ENCODE results near the gene RAB5B. TPM values are rescaled to one million over a fixed set of nuclear protein-coding genes. Genes with fewer than 3 reads are reported as not detected.
"Not testable (repeated sequence)": the region's sequence is repeated elsewhere in the genome, so short reads cannot be mapped to it uniquely, and the experiment has no call there.

Gene RAB5B
- polyA plus RNA-seq, 2 donors: 78.2 to 88.8 TPM

DNA sequence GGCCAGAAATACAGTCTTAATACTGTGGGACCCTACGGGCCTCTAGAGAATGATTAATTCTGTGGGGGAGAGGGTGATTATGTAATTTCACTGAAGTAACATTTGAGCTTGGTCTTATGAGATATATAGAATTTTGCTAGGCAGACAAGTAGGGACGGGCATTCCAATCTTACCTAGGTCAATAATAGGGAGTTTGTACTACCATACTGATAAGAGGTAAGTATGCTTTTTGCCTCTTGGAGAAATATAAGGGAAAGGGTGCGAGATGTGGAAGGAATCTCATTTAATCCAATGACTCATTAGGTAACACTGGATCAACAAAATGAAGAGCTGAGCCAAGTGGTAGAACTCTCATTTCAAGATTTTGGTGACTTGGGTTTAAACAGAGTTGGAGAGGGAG is 5.2 kb downstream of the RAB5B start:
- Histone ChIP-seq H3K4me3 (ENCODE audit: low read depth in 1 of 2, low read length in 2 of 2) (no peak overlapping the region), H3K9me3 (ENCODE audit: control insufficient read depth in 2 of 2, insufficient read depth in 1 of 2, low read depth in 1 of 2, low read length in 1 of 2) (no peaks in the 10 kb centered on the region), H3K27me3 (ENCODE audit: control insufficient read depth in 1 of 2, insufficient read depth in 2 of 2, low read length in 2 of 2) (no peaks in the 10 kb centered on the region), H3K4me1 (ENCODE audit: control insufficient read depth in 2 of 2, insufficient read depth in 2 of 2, low read length in 1 of 2) (no peaks in the 10 kb centered on the region), H3K27ac (ENCODE audit: low read depth in 2 of 2, low read length in 1 of 2) (no peak overlapping the region), H3K36me3 (ENCODE audit: control insufficient read depth in 2 of 2, insufficient read depth in 2 of 2, low read length in 1 of 2) (peaks cover 0 to 9% of the 10 kb centered on the region in 2 donors)
- WGBS, 2 donors: 83 to 85% methylated on average over 3 of the region's 3 CpGs

- H3K9me3 ChIP-seq (ENCODE audit: control insufficient read depth in 2 of 2, insufficient read depth in 1 of 2, low read depth in 1 of 2, low read length in 1 of 2); H3K4me1 ChIP-seq (ENCODE audit: control insufficient read depth in 2 of 2, insufficient read depth in 2 of 2, low read length in 1 of 2); H3K4me3 ChIP-seq (ENCODE audit: low read depth in 1 of 2, low read length in 2 of 2); H3K27me3 ChIP-seq (ENCODE audit: control insufficient read depth in 1 of 2, insufficient read depth in 2 of 2, low read length in 2 of 2): not testable (repeated sequence)
- Histone ChIP-seq H3K36me3 (ENCODE audit: control insufficient read depth in 2 of 2, insufficient read depth in 2 of 2, low read length in 1 of 2) (peaks cover 0 to 11% of the 10 kb centered on the region in 2 donors), H3K27ac (ENCODE audit: low read depth in 2 of 2, low read length in 1 of 2) (peak overlapping the region in 1 of 2 donors; percentile 22)
- 56 to 63% methylated on average over 5 of the region's 5 CpGs for WGBS, 2 donors
Measured at GRCh38 chr12:55981882-55982281, 8.0 kb downstream of the RAB5B start.

DNA sequence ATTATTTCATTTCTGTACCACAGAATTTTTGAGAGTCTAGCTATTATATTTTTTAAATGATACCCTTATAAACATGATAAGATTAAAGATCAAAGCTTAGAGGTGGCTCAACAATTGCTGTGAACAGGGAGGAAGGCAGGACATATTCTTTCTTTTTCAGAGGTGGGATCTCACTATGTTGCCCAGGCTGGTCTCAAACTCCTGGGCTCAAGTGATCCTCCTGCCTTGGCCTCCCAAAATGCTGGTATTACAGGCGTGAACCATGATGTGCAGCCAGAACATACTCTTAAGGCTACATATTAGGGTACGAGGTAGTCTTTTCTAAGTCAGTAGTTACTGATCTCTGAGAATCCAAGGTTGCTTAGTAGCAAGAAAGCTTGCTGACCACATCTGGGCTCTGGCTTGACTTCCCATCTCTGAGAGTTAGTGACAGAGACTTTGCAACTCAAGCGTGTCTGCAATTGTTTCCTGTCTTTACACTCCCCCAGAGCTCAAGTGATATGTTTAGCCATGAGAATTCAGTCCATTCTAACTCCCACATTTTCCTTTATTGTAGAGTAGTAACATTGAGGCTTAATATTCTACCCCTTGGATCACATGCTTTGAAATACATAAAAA is 8.6 kb downstream of the RAB5B start:
- Histone ChIP-seq H3K27ac (ENCODE audit: low read depth in 2 of 2, low read length in 1 of 2) (no peak overlapping the region), H3K9me3 (ENCODE audit: control insufficient read depth in 2 of 2, insufficient read depth in 1 of 2, low read depth in 1 of 2, low read length in 1 of 2) (no peaks in the 10 kb centered on the region), H3K4me3 (ENCODE audit: low read depth in 1 of 2, low read length in 2 of 2) (no peak overlapping the region), H3K36me3 (ENCODE audit: control insufficient read depth in 2 of 2, insufficient read depth in 2 of 2, low read length in 1 of 2) (peaks cover 0 to 11% of the 10 kb centered on the region in 2 donors), H3K4me1 (ENCODE audit: control insufficient read depth in 2 of 2, insufficient read depth in 2 of 2, low read length in 1 of 2) (no peaks in the 10 kb centered on the region), H3K27me3 (ENCODE audit: control insufficient read depth in 1 of 2, insufficient read depth in 2 of 2, low read length in 2 of 2) (no peaks in the 10 kb centered on the region)
- WGBS, 2 donors: 80 to 81% methylated on average over 3 of the region's 3 CpGs

DNA sequence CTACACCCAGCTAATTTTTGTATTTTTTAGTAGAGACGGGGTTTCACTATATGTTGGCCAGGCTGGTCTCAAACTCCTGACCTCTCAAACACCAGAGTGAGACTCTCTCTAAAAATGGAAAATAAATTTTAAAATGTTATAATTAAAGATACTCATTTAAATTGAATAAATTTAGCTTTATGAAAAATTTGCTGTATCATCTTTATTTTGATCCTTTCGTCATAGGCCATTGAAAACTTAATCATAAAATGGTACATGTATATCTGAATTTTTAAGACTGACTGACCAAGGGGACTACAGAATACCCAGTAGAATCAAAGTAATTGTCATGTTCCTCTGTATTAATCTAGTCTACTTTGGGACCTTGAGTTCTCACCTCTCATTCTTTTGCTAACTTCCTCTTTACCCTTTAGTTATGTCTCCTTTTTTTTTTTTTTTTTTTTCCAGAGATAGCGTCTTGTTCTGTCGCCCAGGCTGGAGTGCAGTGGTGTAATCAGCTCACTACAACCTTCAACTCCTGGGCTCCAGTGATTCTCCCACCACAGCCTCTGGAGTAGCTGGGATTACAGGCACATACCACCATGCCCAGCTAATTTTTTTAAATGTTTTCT is 9.5 kb downstream of the RAB5B start:
- Histone ChIP-seq H3K4me1 (ENCODE audit: control insufficient read depth in 2 of 2, insufficient read depth in 2 of 2, low read length in 1 of 2) (no peaks in the 10 kb centered on the region), H3K36me3 (ENCODE audit: control insufficient read depth in 2 of 2, insufficient read depth in 2 of 2, low read length in 1 of 2) (peaks cover 0 to 11% of the 10 kb centered on the region in 2 donors), H3K4me3 (ENCODE audit: low read depth in 1 of 2, low read length in 2 of 2) (no peak overlapping the region), H3K27me3 (ENCODE audit: control insufficient read depth in 1 of 2, insufficient read depth in 2 of 2, low read length in 2 of 2) (no peaks in the 10 kb centered on the region), H3K27ac (ENCODE audit: low read depth in 2 of 2, low read length in 1 of 2) (no peak overlapping the region), H3K9me3 (ENCODE audit: control insufficient read depth in 2 of 2, insufficient read depth in 1 of 2, low read depth in 1 of 2, low read length in 1 of 2) (no peaks in the 10 kb centered on the region)
- 80 to 85% methylated on average over 4 of the region's 4 CpGs for WGBS, 2 donors

DNA sequence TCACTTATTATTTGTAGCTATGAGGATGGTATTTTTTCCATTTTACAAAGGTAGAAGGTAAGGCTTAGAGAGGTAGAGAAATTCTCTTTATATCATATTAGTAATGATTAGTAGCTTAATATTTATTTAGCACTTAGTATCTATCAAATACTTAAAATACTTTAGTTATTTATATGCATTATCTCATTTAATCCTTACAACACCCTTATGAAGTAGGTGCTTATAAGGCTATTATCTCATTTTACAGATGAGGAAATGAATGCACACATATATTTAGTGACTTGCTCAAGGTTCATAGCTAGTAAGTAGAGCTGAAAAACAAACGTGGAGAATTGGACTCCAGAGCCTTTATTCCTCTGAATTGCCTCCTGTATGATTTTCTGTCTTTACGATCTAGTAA is 11.0 kb downstream of the RAB5B start:
- H3K36me3 ChIP-seq (ENCODE audit: control insufficient read depth in 2 of 2, insufficient read depth in 2 of 2, low read length in 1 of 2): peaks cover 3 to 13% of the 10 kb centered on the region in 2 donors
- H3K9me3 ChIP-seq (ENCODE audit: control insufficient read depth in 2 of 2, insufficient read depth in 1 of 2, low read depth in 1 of 2, low read length in 1 of 2): no peaks in the 10 kb centered on the region
- H3K27me3 ChIP-seq (ENCODE audit: control insufficient read depth in 1 of 2, insufficient read depth in 2 of 2, low read length in 2 of 2): no peaks in the 10 kb centered on the region
- H3K4me1 ChIP-seq (ENCODE audit: control insufficient read depth in 2 of 2, insufficient read depth in 2 of 2, low read length in 1 of 2): no peaks in the 10 kb centered on the region
- WGBS, 2 donors: 63 to 78% methylated on average over 2 of the region's 2 CpGs
- H3K4me3 ChIP-seq (ENCODE audit: low read depth in 1 of 2, low read length in 2 of 2): no peak overlapping the region
- no peak overlapping the region for H3K27ac ChIP-seq (ENCODE audit: low read depth in 2 of 2, low read length in 1 of 2)

- Histone ChIP-seq H3K4me3 (ENCODE audit: low read depth in 1 of 2, low read length in 2 of 2) (no peak overlapping the region), H3K27me3 (ENCODE audit: control insufficient read depth in 1 of 2, insufficient read depth in 2 of 2, low read length in 2 of 2) (no peaks in the 10 kb centered on the region), H3K36me3 (ENCODE audit: control insufficient read depth in 2 of 2, insufficient read depth in 2 of 2, low read length in 1 of 2) (peaks cover 4 to 15% of the 10 kb centered on the region in 2 donors), H3K27ac (ENCODE audit: low read depth in 2 of 2, low read length in 1 of 2) (no peak overlapping the region), H3K9me3 (ENCODE audit: control insufficient read depth in 2 of 2, insufficient read depth in 1 of 2, low read depth in 1 of 2, low read length in 1 of 2) (no peaks in the 10 kb centered on the region), H3K4me1 (ENCODE audit: control insufficient read depth in 2 of 2, insufficient read depth in 2 of 2, low read length in 1 of 2) (no peaks in the 10 kb centered on the region)
- 86% methylated on average over 4 of the region's 4 CpGs for WGBS, 2 donors
Measured at GRCh38 chr12:55985341-55985740, 11.5 kb downstream of the RAB5B start.

- not testable (repeated sequence) for H3K4me3 ChIP-seq (ENCODE audit: low read depth in 1 of 2, low read length in 2 of 2); H3K27ac ChIP-seq (ENCODE audit: low read depth in 2 of 2, low read length in 1 of 2); H3K27me3 ChIP-seq (ENCODE audit: control insufficient read depth in 1 of 2, insufficient read depth in 2 of 2, low read length in 2 of 2); H3K4me1 ChIP-seq (ENCODE audit: control insufficient read depth in 2 of 2, insufficient read depth in 2 of 2, low read length in 1 of 2); H3K9me3 ChIP-seq (ENCODE audit: control insufficient read depth in 2 of 2, insufficient read depth in 1 of 2, low read depth in 1 of 2, low read length in 1 of 2)
- H3K36me3 ChIP-seq (ENCODE audit: control insufficient read depth in 2 of 2, insufficient read depth in 2 of 2, low read length in 1 of 2): peaks cover 7 to 19% of the 10 kb centered on the region in 2 donors
- 91 to 94% methylated on average over 7 of the region's 7 CpGs for WGBS, 2 donors
Measured at GRCh38 chr12:55985976-55986375, 12.1 kb downstream of the RAB5B start.

- Histone ChIP-seq H3K36me3 (ENCODE audit: control insufficient read depth in 2 of 2, insufficient read depth in 2 of 2, low read length in 1 of 2) (peaks cover 23 to 39% of the 10 kb centered on the region in 2 donors), H3K9me3 (ENCODE audit: control insufficient read depth in 2 of 2, insufficient read depth in 1 of 2, low read depth in 1 of 2, low read length in 1 of 2) (no peaks in the 10 kb centered on the region), H3K4me1 (ENCODE audit: control insufficient read depth in 2 of 2, insufficient read depth in 2 of 2, low read length in 1 of 2) (no peaks in the 10 kb centered on the region), H3K27me3 (ENCODE audit: control insufficient read depth in 1 of 2, insufficient read depth in 2 of 2, low read length in 2 of 2) (no peaks in the 10 kb centered on the region), H3K4me3 (ENCODE audit: low read depth in 1 of 2, low read length in 2 of 2) (no peak overlapping the region), H3K27ac (ENCODE audit: low read depth in 2 of 2, low read length in 1 of 2) (no peak overlapping the region)
- 86 to 91% methylated on average over 3 of the region's 3 CpGs for WGBS, 2 donors
Measured at GRCh38 chr12:55991110-55991509, 17.2 kb downstream of the RAB5B start.

GRCh38 chr12:55993230-55993853 is 19.5 kb downstream of the RAB5B start:
- Histone ChIP-seq H3K4me1 (ENCODE audit: control insufficient read depth in 2 of 2, insufficient read depth in 2 of 2, low read length in 1 of 2) (peaks cover under 1 to 7% of the 10 kb centered on the region in 2 donors), H3K9me3 (ENCODE audit: control insufficient read depth in 2 of 2, insufficient read depth in 1 of 2, low read depth in 1 of 2, low read length in 1 of 2) (no peaks in the 10 kb centered on the region), H3K27ac (ENCODE audit: low read depth in 2 of 2, low read length in 1 of 2) (peak overlapping the region in 1 of 2 donors; percentile 11), H3K27me3 (ENCODE audit: control insufficient read depth in 1 of 2, insufficient read depth in 2 of 2, low read length in 2 of 2) (no peaks in the 10 kb centered on the region), H3K36me3 (ENCODE audit: control insufficient read depth in 2 of 2, insufficient read depth in 2 of 2, low read length in 1 of 2) (peaks cover 23 to 39% of the 10 kb centered on the region in 2 donors), H3K4me3 (ENCODE audit: low read depth in 1 of 2, low read length in 2 of 2) (no peak overlapping the region)
- WGBS, 2 donors: 80 to 89% methylated on average over 4 of the region's 4 CpGs

Measured in esophagus (tissue), 2 donors.